Vagina (tissue), 2 donors: ENCODE results near the gene MAP3K20.

ENCODE experiments used
- POLR2A ChIP-seq, 2 donors: fragments of 450-650 bp; IDR thresholded peaks; one replicate each; pipeline ENCODE4 v1.6.1; 2017; ENCODE audit warnings: antibody characterized with exemption in 2 of 2, mild to moderate bottlenecking in 2 of 2, moderate library complexity in 2 of 2
- POLR2AphosphoS5 ChIP-seq, 2 donors: sonication (generic); formaldehyde crosslinking; IDR thresholded peaks; one replicate each; pipeline ENCODE4 v1.9.0; 2017; ENCODE audit warnings: antibody characterized with exemption in 2 of 2, mild to moderate bottlenecking in 2 of 2, low read depth in 1 of 2; ENCODE audit not compliant: insufficient read depth in 1 of 2
- TF ChIP-seq, protein P1 (sequence below), 3 experiments: fragments of 450-650 bp in 2 of 3; fragments of 200-600 bp in 1 of 3; sonication (generic) in 1 of 3; IDR thresholded peaks; one replicate each; pipeline ENCODE4 v1.5.1; 2017 to 2019; ENCODE audit warnings: antibody characterized with exemption in 3 of 3, mild to moderate bottlenecking in 2 of 3, moderate library complexity in 2 of 3

DNA sequence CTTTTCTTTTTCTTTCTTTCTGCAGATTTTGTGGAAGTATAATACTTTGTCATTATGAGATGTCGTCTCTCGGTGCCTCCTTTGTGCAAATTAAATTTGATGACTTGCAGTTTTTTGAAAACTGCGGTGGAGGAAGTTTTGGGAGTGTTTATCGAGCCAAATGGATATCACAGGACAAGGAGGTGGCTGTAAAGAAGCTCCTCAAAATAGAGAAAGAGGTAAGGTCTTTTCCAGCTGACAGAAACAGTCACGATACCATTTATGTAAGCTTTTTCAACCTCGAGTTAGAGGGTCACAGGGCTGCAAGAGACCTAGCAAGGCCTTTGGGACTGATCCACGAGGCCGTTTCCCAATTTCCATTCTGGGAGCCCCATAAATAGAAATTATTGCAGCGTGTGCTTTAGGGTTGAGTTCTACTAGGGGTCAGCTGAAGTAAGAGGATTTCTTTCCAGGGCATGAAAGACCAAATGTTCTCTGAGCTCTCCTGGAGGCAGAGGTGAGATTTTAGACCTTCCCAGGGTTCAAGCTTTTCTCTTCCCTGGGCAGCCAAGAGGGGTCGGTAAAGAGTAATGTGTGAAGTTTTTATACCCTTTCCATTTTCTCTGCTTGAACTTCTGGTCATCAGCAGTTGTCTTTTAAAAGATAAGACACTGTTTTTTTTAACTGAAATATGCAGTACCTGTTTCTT, 15.5 kb downstream of the MAP3K20 start:
- TF ChIP-seq, protein P1, sequence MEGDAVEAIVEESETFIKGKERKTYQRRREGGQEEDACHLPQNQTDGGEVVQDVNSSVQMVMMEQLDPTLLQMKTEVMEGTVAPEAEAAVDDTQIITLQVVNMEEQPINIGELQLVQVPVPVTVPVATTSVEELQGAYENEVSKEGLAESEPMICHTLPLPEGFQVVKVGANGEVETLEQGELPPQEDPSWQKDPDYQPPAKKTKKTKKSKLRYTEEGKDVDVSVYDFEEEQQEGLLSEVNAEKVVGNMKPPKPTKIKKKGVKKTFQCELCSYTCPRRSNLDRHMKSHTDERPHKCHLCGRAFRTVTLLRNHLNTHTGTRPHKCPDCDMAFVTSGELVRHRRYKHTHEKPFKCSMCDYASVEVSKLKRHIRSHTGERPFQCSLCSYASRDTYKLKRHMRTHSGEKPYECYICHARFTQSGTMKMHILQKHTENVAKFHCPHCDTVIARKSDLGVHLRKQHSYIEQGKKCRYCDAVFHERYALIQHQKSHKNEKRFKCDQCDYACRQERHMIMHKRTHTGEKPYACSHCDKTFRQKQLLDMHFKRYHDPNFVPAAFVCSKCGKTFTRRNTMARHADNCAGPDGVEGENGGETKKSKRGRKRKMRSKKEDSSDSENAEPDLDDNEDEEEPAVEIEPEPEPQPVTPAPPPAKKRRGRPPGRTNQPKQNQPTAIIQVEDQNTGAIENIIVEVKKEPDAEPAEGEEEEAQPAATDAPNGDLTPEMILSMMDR (IDR thresholded peaks at IDR 0.05) = no peak
- TF ChIP-seq POLR2A (IDR thresholded peaks at IDR 0.05) (no peak), POLR2AphosphoS5 (IDR thresholded peaks at IDR 0.05; ENCODE audit: insufficient read depth in 1 of 2, low read depth in 1 of 2) (peak in 1 of 2 donors; percentile 83)
